B cell (primary cell): ENCODE results near the gene ATG7. TPM values are rescaled to one million over a fixed set of nuclear protein-coding genes. Genes with fewer than 3 reads are reported as not detected.
"Not testable (repeated sequence)": the region's sequence is repeated elsewhere in the genome, so short reads cannot be mapped to it uniquely, and the experiment has no call there.

Source experiments
- ATAC-seq: fragments of 200-7000 bp; cut with Tn5 transposase; one replicate; pipeline ENCODE4 v1.10.0; 2021; ENCODE audit warnings: low read depth, mild to moderate bottlenecking, moderate number of reproducible peaks, moderate library complexity
- CTCF ChIA-PET: fragments of 350-600 bp; sonication (Branson Sonifier 250); formaldehyde crosslinking; loops from one replicate; lab custom pipeline; 2021; ENCODE audit warnings: antibody characterized with exemption, inconsistent platforms; lab: Charles Lee
- POLR2A ChIA-PET: fragments of 350-600 bp; sonication (Branson Sonifier 250); formaldehyde crosslinking; loops from one replicate; lab custom pipeline; 2021; ENCODE audit warnings: antibody characterized with exemption; lab: Charles Lee
- DNase-seq: peaks from one replicate; pipeline ENCODE4 v3.0.0; 2013
- H2AFZ ChIP-seq: 2 replicates; pipeline ENCODE4 v1.6.1; 2012; ENCODE audit warnings: mild to moderate bottlenecking, low read depth, low read length; ENCODE audit not compliant: insufficient read depth, poor library complexity, severe bottlenecking
- H3K27ac ChIP-seq, 2 donors: 1 replicate in 1 of 2; 2 replicates in 1 of 2; pipeline ENCODE4 v1.5.1; 2012 to 2013; ENCODE audit warnings: low read length in 2 of 2, mild to moderate bottlenecking in 2 of 2, moderate library complexity in 1 of 2
- H3K27me3 ChIP-seq, 4 experiments: fragments of 200-600 bp in 1 of 4; sonication (generic) in 1 of 4; replicated peaks in 1 of 4; 1 replicate in 2 of 4; 2 replicates in 2 of 4; pipeline versions ENCODE4 v1.6.1 to v1.7.0; 2013 to 2016; ENCODE audit warnings: low read length in 3 of 4, mild to moderate bottlenecking in 2 of 4, mixed read lengths in 1 of 4, moderate library complexity in 1 of 4; ENCODE audit not compliant: insufficient read depth in 4 of 4, control insufficient read depth in 3 of 4; ENCODE audit errors: control extremely low read depth in 1 of 4
- H3K36me3 ChIP-seq, 2 experiments: replicated peaks in 1 of 2; 1 replicate in 1 of 2; 2 replicates in 1 of 2; pipeline versions ENCODE4 v1.6.1 to v1.7.1; 2013; ENCODE audit warnings: low read length in 1 of 2; ENCODE audit not compliant: insufficient read depth in 2 of 2, control insufficient read depth in 1 of 2; ENCODE audit errors: control extremely low read depth in 1 of 2, extremely low read depth in 1 of 2
- H3K4me1 ChIP-seq, 2 donors: fragments of 200-600 bp in 1 of 2; sonication (generic) in 1 of 2; 1 replicate in 1 of 2; 2 replicates in 1 of 2; pipeline versions ENCODE4 v1.5.1 to v1.6.1; 2013 to 2017; ENCODE audit warnings: low read length in 2 of 2; ENCODE audit not compliant: control insufficient read depth in 2 of 2, insufficient read depth in 2 of 2
- H3K4me2 ChIP-seq: replicated peaks from 2 replicates; pipeline ENCODE3; 2012; ENCODE audit warnings: mild to moderate bottlenecking, low read depth, low read length; ENCODE audit not compliant: poor library complexity, severe bottlenecking
- H3K4me3 ChIP-seq, 5 experiments: fragments of 200-600 bp in 1 of 5; sonication (generic) in 1 of 5; 1 replicate in 3 of 5; 2 replicates in 2 of 5; pipeline versions ENCODE4 v1.5.1 to v1.7.0; 2011 to 2016; ENCODE audit warnings: low read length in 4 of 5, mild to moderate bottlenecking in 4 of 5, low read depth in 2 of 5, control low read depth in 1 of 5, moderate library complexity in 1 of 5; ENCODE audit not compliant: insufficient read depth in 1 of 5; ENCODE audit errors: control extremely low read depth in 1 of 5, extremely low read depth in 1 of 5
- H3K79me2 ChIP-seq: fragments of 200-600 bp; sonication (generic); one replicate; pipeline ENCODE4 v1.6.0; 2016; ENCODE audit warnings: low read length; ENCODE audit not compliant: control insufficient read depth, insufficient read depth
- H3K9ac ChIP-seq: fragments of 200-600 bp; sonication (generic); 2 replicates; pipeline ENCODE4 v1.6.1; 2017; ENCODE audit warnings: mild to moderate bottlenecking, low read length, moderate library complexity
- H3K9me3 ChIP-seq, 3 donors: one replicate each; pipeline versions ENCODE4 v1.6.1 to v1.7.1; 2013; ENCODE audit warnings: low read length in 2 of 3; ENCODE audit not compliant: control insufficient read depth in 2 of 3, insufficient read depth in 1 of 3; ENCODE audit errors: control extremely low read depth in 1 of 3
- H4K20me1 ChIP-seq: 2 replicates; pipeline ENCODE4 v1.6.0; 2012; ENCODE audit warnings: mild to moderate bottlenecking, low read length; ENCODE audit not compliant: insufficient read depth, control insufficient read depth, poor library complexity, severe bottlenecking
- H3K27ac Mint-ChIP-seq: one replicate; pipeline ENCODE4 v1.8.0; 2021; ENCODE audit warnings: mixed read lengths
- H3K27me3 Mint-ChIP-seq: one replicate; pipeline ENCODE4 v1.8.0; 2021; ENCODE audit warnings: mixed read lengths
- H3K4me1 Mint-ChIP-seq: one replicate; pipeline ENCODE4 v1.8.0; 2021; ENCODE audit warnings: mixed read lengths
- H3K4me3 Mint-ChIP-seq: one replicate; pipeline ENCODE4 v1.8.0; 2021; ENCODE audit warnings: mixed read lengths
- H3K9me3 Mint-ChIP-seq: one replicate; pipeline ENCODE4 v1.8.0; 2022; ENCODE audit warnings: mixed read lengths; ENCODE audit not compliant: insufficient read depth
- EZH2 ChIP-seq: IDR thresholded peaks from 2 replicates; pipeline ENCODE4 v1.6.1; 2012; ENCODE audit warnings: borderline replicate concordance, low read depth, mild to moderate bottlenecking, moderate library complexity, low read length; ENCODE audit not compliant: insufficient read depth, poor library complexity, severe bottlenecking
- WGBS: methylation state at CpG from one replicate; pipeline ENCODE4 v1.1.5; 2013; ENCODE audit warnings: missing lambda C conversion rate; ENCODE audit not compliant: insufficient coverage; 5-methylcytosine and 5-hydroxymethylcytosine counted together
- intact Hi-C: fragments of 100-400 bp; cut with micrococcal nuclease; formaldehyde crosslinking; loops from one replicate; pipeline ENCODE4 v1.10.0; 2022
- polyA plus RNA-seq: library from polyadenylated mRNA; depleted of rRNA; stranded (reverse); fragments of >200 nt; gene quantifications from 2 replicates; pipeline ENCODE4 v1.2.3, GENCODE V29; 2012
- total RNA-seq, 2 donors: library from RNA; stranded (reverse); fragments of 120-200 nt in 1 of 2; gene quantifications; 1 replicate in 1 of 2; 2 replicates in 1 of 2; pipeline versions ENCODE4 v1.2.3 to v1.2.4, GENCODE V29; 2013 to 2022
- TF ChIP-seq, protein P1 (sequence below): fragments of 200-600 bp; IDR thresholded peaks from one replicate; pipeline ENCODE4 v1.8.0; 2022; ENCODE audit warnings: antibody characterized with exemption, mild to moderate bottlenecking

Gene ATG7
- total and polyA plus RNA-seq, 2 donors (not counting 1 experiment from before 2014, with no cell fraction given): 13.9 to 66.4 TPM

DNA sequence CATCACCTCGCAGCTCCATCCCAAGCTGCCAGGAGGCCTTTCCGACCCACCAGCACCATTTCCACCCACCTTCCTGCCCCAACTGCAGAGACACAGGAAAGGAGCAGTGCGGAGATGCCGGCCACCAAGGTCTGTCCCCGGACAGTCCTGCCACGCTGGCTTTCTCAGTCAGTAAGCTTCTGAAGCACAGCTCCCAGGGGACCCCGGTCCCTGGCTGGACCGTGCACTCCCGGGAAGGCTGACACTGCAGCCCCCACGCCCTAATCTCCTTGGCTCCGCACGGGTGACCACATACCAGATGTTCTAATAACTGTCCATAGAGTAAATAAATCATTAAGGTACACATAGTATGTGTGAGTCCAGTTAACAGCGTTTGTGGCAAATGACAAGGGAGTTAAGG, 298.1 kb downstream of the ATG7 start:
- CTCF ChIA-PET: no interaction called here
- H2AFZ ChIP-seq: no peak overlapping the region
- no peak for ATAC-seq
- no peaks in the 10 kb centered on the region for H3K9me3 ChIP-seq
- H3K4me3 ChIP-seq: no peak overlapping the region
- peaks cover 0 to 39% of the 10 kb centered on the region in 2 experiments for H3K36me3 ChIP-seq
- H3K9me3 Mint-ChIP-seq: no peaks in the 10 kb centered on the region
- H3K4me1 Mint-ChIP-seq: peaks cover 1% of the 10 kb centered on the region
- H3K4me3 Mint-ChIP-seq: no peak overlapping the region
- H3K79me2 ChIP-seq: peaks cover 67% of the 10 kb centered on the region
- H3K4me1 ChIP-seq: no peaks in the 10 kb centered on the region
- H4K20me1 ChIP-seq: peaks cover 46% of the 10 kb centered on the region
- intact Hi-C loops: no loop called here
- POLR2A ChIA-PET: no interaction called here
- peak overlapping the region; percentile 50 for H3K27ac Mint-ChIP-seq
- WGBS: 96% methylated on average over 9 of the region's 13 CpGs
- H3K27ac ChIP-seq: no peak overlapping the region
- H3K9ac ChIP-seq: no peak overlapping the region
- H3K27me3 ChIP-seq: no peaks in the 10 kb centered on the region
- H3K27me3 Mint-ChIP-seq: no peaks in the 10 kb centered on the region
- TF ChIP-seq, protein P1, sequence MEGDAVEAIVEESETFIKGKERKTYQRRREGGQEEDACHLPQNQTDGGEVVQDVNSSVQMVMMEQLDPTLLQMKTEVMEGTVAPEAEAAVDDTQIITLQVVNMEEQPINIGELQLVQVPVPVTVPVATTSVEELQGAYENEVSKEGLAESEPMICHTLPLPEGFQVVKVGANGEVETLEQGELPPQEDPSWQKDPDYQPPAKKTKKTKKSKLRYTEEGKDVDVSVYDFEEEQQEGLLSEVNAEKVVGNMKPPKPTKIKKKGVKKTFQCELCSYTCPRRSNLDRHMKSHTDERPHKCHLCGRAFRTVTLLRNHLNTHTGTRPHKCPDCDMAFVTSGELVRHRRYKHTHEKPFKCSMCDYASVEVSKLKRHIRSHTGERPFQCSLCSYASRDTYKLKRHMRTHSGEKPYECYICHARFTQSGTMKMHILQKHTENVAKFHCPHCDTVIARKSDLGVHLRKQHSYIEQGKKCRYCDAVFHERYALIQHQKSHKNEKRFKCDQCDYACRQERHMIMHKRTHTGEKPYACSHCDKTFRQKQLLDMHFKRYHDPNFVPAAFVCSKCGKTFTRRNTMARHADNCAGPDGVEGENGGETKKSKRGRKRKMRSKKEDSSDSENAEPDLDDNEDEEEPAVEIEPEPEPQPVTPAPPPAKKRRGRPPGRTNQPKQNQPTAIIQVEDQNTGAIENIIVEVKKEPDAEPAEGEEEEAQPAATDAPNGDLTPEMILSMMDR: no peak
- TF ChIP-seq EZH2: no peak
- no peak overlapping the region for H3K4me2 ChIP-seq
- no peak for DNase-seq

DNA sequence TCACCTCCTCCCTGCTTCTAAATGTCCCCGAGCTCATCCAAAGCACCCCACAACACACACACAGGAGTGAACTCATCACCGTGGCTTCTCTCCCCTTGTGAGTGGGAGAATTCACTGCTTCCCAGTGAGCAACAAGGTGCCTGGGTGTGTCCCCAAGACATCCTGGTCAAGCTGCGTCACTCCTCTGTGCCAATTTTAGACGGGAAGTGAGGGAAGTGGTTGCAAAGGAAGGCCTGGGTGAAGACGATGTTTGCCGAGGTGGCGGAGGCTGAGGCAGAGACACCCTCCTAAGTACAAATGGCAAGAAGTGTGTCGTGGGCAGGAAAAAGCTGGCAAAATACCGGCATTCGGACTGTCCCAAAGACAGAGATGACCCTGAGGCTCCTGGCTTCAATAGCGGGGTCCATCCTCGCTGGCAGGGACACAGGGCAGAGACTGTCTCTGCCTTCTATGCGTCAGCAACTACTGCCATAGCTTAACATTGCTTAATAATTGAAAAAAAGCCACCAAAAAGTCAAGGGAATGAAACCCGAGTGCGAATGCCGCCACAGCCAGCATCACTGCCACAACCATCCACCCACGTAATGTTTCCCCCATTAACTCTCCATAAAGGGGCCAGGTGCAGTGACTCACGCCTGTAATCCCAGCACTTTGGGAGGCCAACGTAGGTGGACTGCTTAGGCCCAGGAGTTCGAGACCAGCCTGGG, 298.7 kb downstream of the ATG7 start:
- Histone ChIP-seq H3K27ac (no peak overlapping the region), H3K9me3 (no peaks in the 10 kb centered on the region), H3K4me3 (no peak overlapping the region), H3K27me3 (no peaks in the 10 kb centered on the region), H3K79me2 (peaks cover 74% of the 10 kb centered on the region), H3K36me3 (peaks cover 0 to 42% of the 10 kb centered on the region in 2 experiments), H4K20me1 (peaks cover 46% of the 10 kb centered on the region), H2AFZ (no peak overlapping the region), H3K4me1 (no peaks in the 10 kb centered on the region), H3K4me2 (no peak overlapping the region), H3K9ac (no peak overlapping the region)
- no peak for ATAC-seq
- no peak for DNase-seq
- Mint-ChIP-seq H3K4me1 (peaks cover 2% of the 10 kb centered on the region), H3K9me3 (no peaks in the 10 kb centered on the region), H3K27me3 (no peaks in the 10 kb centered on the region), H3K27ac (no peak overlapping the region), H3K4me3 (no peak overlapping the region)
- WGBS: 85% methylated on average over 19 of the region's 20 CpGs
- intact Hi-C loops: no loop called here
- POLR2A ChIA-PET: no interaction called here
- CTCF ChIA-PET: no interaction called here
- TF ChIP-seq, protein P1: no peak
- TF ChIP-seq EZH2: no peak

DNA sequence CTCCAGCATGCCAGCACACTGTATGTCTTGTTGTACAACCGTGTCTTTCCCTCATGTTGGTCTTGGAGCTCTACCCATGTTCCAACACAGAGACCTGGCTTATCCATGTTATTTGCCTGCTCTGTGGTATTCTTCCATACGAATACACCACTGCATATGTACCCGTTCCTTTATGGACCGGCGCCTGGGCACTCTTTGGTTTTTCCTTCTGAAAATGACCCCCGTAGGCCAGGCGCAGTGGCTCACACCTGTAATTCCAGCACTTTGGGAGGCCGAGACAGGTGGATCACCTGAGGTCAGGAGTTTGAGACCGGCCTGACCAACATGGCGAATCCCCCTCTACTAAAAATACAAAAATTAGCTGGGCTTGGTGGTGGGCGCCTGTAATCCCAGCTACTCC, 300.5 kb downstream of the ATG7 start:
- H3K4me2 ChIP-seq, H2AFZ ChIP-seq, H3K27me3 ChIP-seq, H3K4me3 Mint-ChIP-seq, H3K9me3 ChIP-seq, H3K9ac ChIP-seq, H3K27me3 Mint-ChIP-seq, POLR2A ChIA-PET, H3K27ac Mint-ChIP-seq, ATAC-seq, H3K4me1 ChIP-seq, H3K4me3 ChIP-seq, intact Hi-C loops, H3K9me3 Mint-ChIP-seq, DNase-seq, H3K27ac ChIP-seq, CTCF ChIA-PET: not testable (repeated sequence)
- Histone ChIP-seq H3K36me3 (peaks cover 0 to 30% of the 10 kb centered on the region in 2 experiments), H4K20me1 (peaks cover 47% of the 10 kb centered on the region), H3K79me2 (peaks cover 79% of the 10 kb centered on the region)
- peaks cover 15% of the 10 kb centered on the region for H3K4me1 Mint-ChIP-seq
- 97% methylated on average over 8 of the region's 11 CpGs for WGBS
